DOHH2 (cell line): Measurements from ENCODE around the gene ADGRA1.

Experiments
- H3F3A ChIP-seq: fragments of 200-600 bp; sonication (generic), shearing (Covaris generic); 2 replicates; pipeline ENCODE4 v1.6.0; 2016; ENCODE audit warnings: antibody characterized with exemption, mild to moderate bottlenecking; ENCODE audit not compliant: control insufficient read depth, insufficient read depth
- H3K27ac ChIP-seq: fragments of 200-600 bp; sonication (generic); 2 replicates; pipeline ENCODE4 v1.5.1; 2014; ENCODE audit warnings: low read depth, mild to moderate bottlenecking, low read length, moderate library complexity
- H3K27me3 ChIP-seq: fragments of 200-600 bp; sonication (generic); 2 replicates; pipeline ENCODE4 v1.6.1; 2014; ENCODE audit warnings: mild to moderate bottlenecking, low read length, mixed read lengths; ENCODE audit not compliant: control insufficient read depth
- H3K36me3 ChIP-seq: fragments of 200-600 bp; sonication (generic); 2 replicates; pipeline ENCODE4 v1.6.1; 2014; ENCODE audit warnings: mild to moderate bottlenecking, low read length, moderate library complexity, mixed read lengths; ENCODE audit not compliant: control insufficient read depth
- H3K4me1 ChIP-seq: fragments of 200-600 bp; sonication (generic); 2 replicates; pipeline ENCODE4 v1.6.1; 2014; ENCODE audit warnings: mild to moderate bottlenecking, low read length, mixed read lengths; ENCODE audit not compliant: control insufficient read depth
- H3K4me2 ChIP-seq: fragments of 200-600 bp; sonication (generic); 2 replicates; pipeline ENCODE4 v1.6.0; 2014; ENCODE audit warnings: mild to moderate bottlenecking, low read length, moderate library complexity
- H3K4me3 ChIP-seq: fragments of 200-600 bp; sonication (generic); 2 replicates; pipeline ENCODE4 v1.5.1; 2014; ENCODE audit warnings: mild to moderate bottlenecking, low read length, mixed read lengths
- H3K79me2 ChIP-seq: fragments of 200-600 bp; sonication (generic); 2 replicates; pipeline ENCODE4 v1.6.1; 2014; ENCODE audit warnings: mild to moderate bottlenecking, low read length, mixed read lengths; ENCODE audit not compliant: control insufficient read depth
- H3K9me2 ChIP-seq: fragments of 200-600 bp; sonication (generic); replicated peaks from 2 replicates; pipeline ENCODE4 v1.6.1; 2014; ENCODE audit warnings: mild to moderate bottlenecking, low read length, mixed read lengths; ENCODE audit not compliant: control insufficient read depth
- H3K9me3 ChIP-seq: fragments of 200-600 bp; sonication (generic); 2 replicates; pipeline ENCODE4 v1.6.1; 2014; ENCODE audit warnings: antibody characterized with exemption, low read length, mixed read lengths; ENCODE audit not compliant: control insufficient read depth, insufficient read depth
- H4K20me1 ChIP-seq: fragments of 200-600 bp; sonication (generic); 2 replicates; pipeline ENCODE4 v1.6.0; 2014; ENCODE audit warnings: low read depth, mild to moderate bottlenecking, antibody characterized with exemption, low read length, moderate library complexity; ENCODE audit not compliant: control insufficient read depth, insufficient read depth
- EZH2phosphoT487 ChIP-seq: fragments of 200-600 bp; sonication (generic); IDR thresholded peaks from 2 replicates; pipeline ENCODE4 v1.6.1; 2017; ENCODE audit warnings: borderline replicate concordance, mild to moderate bottlenecking, antibody characterized with exemption, low read length, moderate library complexity, mixed read lengths
- TF ChIP-seq, protein P1 (sequence below): fragments of 200-600 bp; sonication (generic); IDR thresholded peaks from one replicate; pipeline ENCODE4 v1.5.1; 2014; ENCODE audit warnings: antibody characterized with exemption, mild to moderate bottlenecking, low read depth, low read length; ENCODE audit not compliant: poor library complexity, severe bottlenecking

ADGRA1 gene

DNA sequence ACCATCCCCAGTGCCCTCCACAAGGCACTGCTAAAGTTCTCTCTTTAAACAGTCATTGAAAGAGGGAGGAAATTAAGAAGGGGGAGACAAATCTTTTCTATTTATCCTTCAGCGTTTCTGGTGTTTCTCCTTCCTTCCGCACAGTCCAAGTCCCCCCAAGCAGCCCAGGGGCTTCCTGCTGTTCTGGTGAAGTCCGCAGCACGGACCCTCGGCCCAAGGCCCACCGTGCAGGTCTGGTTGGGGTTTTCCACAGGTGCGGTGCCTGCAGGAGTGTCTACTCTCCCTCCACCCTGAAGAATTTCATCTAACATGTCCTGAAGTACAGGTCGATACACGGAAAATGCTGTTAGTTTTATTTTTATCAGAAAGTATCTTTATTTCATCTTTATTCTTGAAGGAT lies 38.2 kb downstream of the ADGRA1 start:
- no peaks in the 10 kb centered on the region for H4K20me1 ChIP-seq
- no peaks in the 10 kb centered on the region for H3K4me1 ChIP-seq
- no peak overlapping the region for H3K4me2 ChIP-seq
- H3K36me3 ChIP-seq: no peaks in the 10 kb centered on the region
- H3F3A ChIP-seq: no peaks in the 10 kb centered on the region
- TF ChIP-seq EZH2phosphoT487: no peak
- TF ChIP-seq, protein P1, sequence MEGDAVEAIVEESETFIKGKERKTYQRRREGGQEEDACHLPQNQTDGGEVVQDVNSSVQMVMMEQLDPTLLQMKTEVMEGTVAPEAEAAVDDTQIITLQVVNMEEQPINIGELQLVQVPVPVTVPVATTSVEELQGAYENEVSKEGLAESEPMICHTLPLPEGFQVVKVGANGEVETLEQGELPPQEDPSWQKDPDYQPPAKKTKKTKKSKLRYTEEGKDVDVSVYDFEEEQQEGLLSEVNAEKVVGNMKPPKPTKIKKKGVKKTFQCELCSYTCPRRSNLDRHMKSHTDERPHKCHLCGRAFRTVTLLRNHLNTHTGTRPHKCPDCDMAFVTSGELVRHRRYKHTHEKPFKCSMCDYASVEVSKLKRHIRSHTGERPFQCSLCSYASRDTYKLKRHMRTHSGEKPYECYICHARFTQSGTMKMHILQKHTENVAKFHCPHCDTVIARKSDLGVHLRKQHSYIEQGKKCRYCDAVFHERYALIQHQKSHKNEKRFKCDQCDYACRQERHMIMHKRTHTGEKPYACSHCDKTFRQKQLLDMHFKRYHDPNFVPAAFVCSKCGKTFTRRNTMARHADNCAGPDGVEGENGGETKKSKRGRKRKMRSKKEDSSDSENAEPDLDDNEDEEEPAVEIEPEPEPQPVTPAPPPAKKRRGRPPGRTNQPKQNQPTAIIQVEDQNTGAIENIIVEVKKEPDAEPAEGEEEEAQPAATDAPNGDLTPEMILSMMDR: no peak
- H3K4me3 ChIP-seq: no peak overlapping the region
- H3K27me3 ChIP-seq: no peaks in the 10 kb centered on the region
- no peak overlapping the region for H3K27ac ChIP-seq
- H3K79me2 ChIP-seq: no peaks in the 10 kb centered on the region
- peaks cover 43% of the 10 kb centered on the region; the same call in 1 of the 2 replicates for H3K9me3 ChIP-seq
- no peaks in the 10 kb centered on the region for H3K9me2 ChIP-seq

DNA sequence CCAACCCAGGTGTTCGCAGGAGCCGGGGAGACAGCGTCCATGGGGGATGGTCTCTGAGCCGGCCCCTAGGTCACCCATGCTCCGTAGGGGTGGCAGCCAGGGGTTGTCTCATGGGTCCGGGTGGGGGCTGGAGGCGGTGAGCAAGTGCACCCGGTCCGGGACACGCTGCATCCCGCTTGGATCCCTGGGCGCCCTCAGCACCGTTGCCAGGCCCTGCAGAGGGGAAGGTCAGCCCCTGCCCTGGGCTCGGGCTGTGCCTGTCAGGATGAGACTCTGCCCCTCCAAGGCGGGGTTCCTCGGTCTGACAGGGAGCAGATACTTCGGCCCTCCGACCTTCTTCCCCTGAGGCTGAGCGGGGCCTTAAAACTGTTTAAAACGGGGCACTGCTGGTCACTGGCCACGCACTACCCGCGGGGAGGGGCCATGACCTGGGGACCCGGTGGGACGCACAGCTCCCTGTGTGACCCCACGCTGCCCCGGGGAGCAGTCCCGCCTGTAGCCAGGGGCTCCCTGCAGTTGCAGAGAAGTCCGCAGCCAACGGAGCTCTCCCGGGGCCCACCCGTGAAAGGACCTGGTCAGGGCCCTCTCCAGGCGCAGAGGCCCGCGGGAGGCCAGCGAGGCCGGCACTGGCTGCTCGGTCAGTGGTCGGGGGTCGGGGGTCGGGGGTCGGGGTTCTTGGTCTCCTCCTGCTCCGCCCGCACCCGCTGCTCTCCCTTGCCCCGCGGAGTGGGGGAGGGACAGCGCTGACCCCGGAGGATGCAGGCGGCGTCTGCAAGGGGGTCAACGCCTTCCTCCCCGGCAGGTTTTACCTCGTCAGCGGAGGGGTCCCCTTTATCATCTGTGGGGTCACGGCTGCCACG lies 38.9 kb downstream of the ADGRA1 start:
- no peaks in the 10 kb centered on the region for H3K27me3 ChIP-seq
- H3K4me3 ChIP-seq: no peak overlapping the region
- no peaks in the 10 kb centered on the region for H3K9me2 ChIP-seq
- peaks cover 37% of the 10 kb centered on the region; the same call in 1 of the 2 replicates for H3K9me3 ChIP-seq
- H3K27ac ChIP-seq: no peak overlapping the region
- H3K79me2 ChIP-seq: no peaks in the 10 kb centered on the region
- no peaks in the 10 kb centered on the region for H3K36me3 ChIP-seq
- H3K4me1 ChIP-seq: no peaks in the 10 kb centered on the region
- H3F3A ChIP-seq: no peaks in the 10 kb centered on the region
- no peak overlapping the region for H3K4me2 ChIP-seq
- no peaks in the 10 kb centered on the region for H4K20me1 ChIP-seq
- TF ChIP-seq, protein P1: no peak
- no peak for TF ChIP-seq EZH2phosphoT487

DNA sequence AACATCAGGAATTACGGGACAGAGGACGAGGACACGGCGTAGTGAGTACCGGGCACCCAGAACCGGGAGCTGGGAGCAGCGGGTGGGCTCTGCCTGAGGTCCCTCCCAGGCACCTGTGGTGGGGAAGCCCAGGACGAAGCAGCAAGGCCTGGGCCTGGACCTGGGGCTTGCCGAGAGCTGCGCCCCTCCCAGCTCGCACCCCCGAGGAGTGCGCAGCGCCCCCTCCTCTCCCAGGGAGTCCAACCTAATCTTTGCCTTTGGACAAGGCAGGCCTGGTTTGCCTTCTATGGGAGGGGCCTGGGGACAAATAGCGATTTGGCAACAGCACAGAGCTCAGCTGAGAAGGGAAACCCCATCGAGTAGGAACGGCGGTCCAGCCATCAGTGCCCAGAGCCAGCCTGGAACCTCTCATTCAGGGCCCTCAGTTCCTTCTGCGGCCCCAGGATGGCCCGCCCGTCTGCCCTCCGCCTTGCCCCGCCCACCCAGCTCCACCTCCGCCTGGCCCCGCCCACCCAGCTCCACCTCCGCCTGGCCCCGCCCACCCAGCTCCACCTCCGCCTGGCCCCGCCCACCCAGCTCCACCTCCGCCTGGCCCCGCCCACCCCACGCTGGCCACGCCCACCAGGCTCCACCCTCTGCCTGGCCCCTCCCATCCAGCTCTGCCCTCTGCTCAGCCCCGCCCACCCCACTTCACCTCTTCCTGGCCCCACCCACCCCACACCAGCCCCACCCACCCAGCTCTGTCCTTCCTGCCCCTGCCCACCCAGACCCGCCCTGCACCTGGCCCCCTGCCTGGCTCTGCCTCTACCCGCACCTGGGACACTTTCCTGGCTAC lies 39.8 kb downstream of the ADGRA1 start:
- Histone ChIP-seq H3K27ac (no peak overlapping the region), H3K79me2 (no peaks in the 10 kb centered on the region), H3K36me3 (no peaks in the 10 kb centered on the region), H3F3A (no peaks in the 10 kb centered on the region), H3K4me1 (no peaks in the 10 kb centered on the region), H3K27me3 (no peaks in the 10 kb centered on the region), H3K9me2 (no peaks in the 10 kb centered on the region), H3K9me3 (peaks cover 31% of the 10 kb centered on the region; the same call in 1 of the 2 replicates), H3K4me2 (no peak overlapping the region), H4K20me1 (no peaks in the 10 kb centered on the region), H3K4me3 (no peak overlapping the region)
- TF ChIP-seq, protein P1: no peak
- no peak for TF ChIP-seq EZH2phosphoT487
